Measurements from ENCODE around the gene SKAP1. TPM values are rescaled to one million over a fixed set of nuclear protein-coding genes. Genes with fewer than 3 reads are reported as not detected.

Gene SKAP1
- total and polyA plus RNA-seq, 9 donors = 0.30 to 6.0 (median 2.4) TPM; not detected in 1

GRCh38 chr17:48179071-48179945 is 250.7 kb downstream of the SKAP1 start:
- no peaks in the 10 kb centered on the region for H3K36me3 ChIP-seq
- H3K4me3 ChIP-seq = no peak overlapping the region
- TF ChIP-seq, protein P1, sequence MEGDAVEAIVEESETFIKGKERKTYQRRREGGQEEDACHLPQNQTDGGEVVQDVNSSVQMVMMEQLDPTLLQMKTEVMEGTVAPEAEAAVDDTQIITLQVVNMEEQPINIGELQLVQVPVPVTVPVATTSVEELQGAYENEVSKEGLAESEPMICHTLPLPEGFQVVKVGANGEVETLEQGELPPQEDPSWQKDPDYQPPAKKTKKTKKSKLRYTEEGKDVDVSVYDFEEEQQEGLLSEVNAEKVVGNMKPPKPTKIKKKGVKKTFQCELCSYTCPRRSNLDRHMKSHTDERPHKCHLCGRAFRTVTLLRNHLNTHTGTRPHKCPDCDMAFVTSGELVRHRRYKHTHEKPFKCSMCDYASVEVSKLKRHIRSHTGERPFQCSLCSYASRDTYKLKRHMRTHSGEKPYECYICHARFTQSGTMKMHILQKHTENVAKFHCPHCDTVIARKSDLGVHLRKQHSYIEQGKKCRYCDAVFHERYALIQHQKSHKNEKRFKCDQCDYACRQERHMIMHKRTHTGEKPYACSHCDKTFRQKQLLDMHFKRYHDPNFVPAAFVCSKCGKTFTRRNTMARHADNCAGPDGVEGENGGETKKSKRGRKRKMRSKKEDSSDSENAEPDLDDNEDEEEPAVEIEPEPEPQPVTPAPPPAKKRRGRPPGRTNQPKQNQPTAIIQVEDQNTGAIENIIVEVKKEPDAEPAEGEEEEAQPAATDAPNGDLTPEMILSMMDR (IDR thresholded peaks at IDR 0.05) = no peak
- TF ChIP-seq EP300 (IDR thresholded peaks at IDR 0.05) = no peak
- TF ChIP-seq POLR2A (IDR thresholded peaks at IDR 0.05) = no peak
- H3K4me1 ChIP-seq (ENCODE audit: insufficient read depth) = no peaks in the 10 kb centered on the region
- WGBS, 3 donors = 44 to 48% (median 45%) methylated on average over 4 of the region's 4 CpGs
- H3K27me3 ChIP-seq = no peaks in the 10 kb centered on the region
- DNase-seq = no peak
- no peaks in the 10 kb centered on the region for H3K9me3 ChIP-seq
- H3K27ac ChIP-seq = no peak overlapping the region
- intact Hi-C loops (cut with DNase I) = no loop called here

DNA sequence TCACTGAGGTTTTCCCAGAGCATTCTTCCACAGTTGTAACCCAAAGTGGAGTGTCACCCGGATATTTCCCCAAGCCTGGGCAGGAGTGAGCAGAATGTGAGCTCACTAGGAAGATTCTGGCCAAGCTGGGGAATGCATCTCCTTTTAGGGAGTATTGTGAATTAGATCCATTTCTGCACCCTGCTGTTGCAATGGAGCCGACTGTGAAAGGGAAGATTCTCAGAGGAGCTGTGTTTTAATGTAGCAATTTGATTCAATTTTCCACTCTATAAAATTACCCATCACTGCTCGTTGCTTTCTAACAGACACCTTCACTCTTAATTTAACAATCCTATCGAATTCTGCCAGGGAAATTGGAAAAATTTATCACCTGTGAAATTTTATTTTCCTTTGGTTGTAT is 251.7 kb downstream of the SKAP1 start:
- H3K36me3 ChIP-seq = no peaks in the 10 kb centered on the region
- no peaks in the 10 kb centered on the region for H3K27me3 ChIP-seq
- intact Hi-C loops (cut with DNase I) = no loop called here
- DNase-seq = no peak
- H3K4me3 ChIP-seq = no peak overlapping the region
- H3K27ac ChIP-seq = no peak overlapping the region
- TF ChIP-seq, protein P1 (IDR thresholded peaks at IDR 0.05) = no peak
- TF ChIP-seq POLR2A (IDR thresholded peaks at IDR 0.05) = no peak
- H3K4me1 ChIP-seq (ENCODE audit: insufficient read depth) = no peaks in the 10 kb centered on the region
- WGBS, 3 donors = 72 to 77% (median 75%) methylated on average over 4 of the region's 4 CpGs
- H3K9me3 ChIP-seq = no peaks in the 10 kb centered on the region

GRCh38 chr17:48177816-48178215 is 252.2 kb downstream of the SKAP1 start:
- Histone ChIP-seq H3K27ac (no peak overlapping the region), H3K9me3 (no peaks in the 10 kb centered on the region), H3K4me3 (no peak overlapping the region), H3K36me3 (no peaks in the 10 kb centered on the region), H3K27me3 (no peaks in the 10 kb centered on the region), H3K4me1 (ENCODE audit: insufficient read depth) (no peaks in the 10 kb centered on the region)
- intact Hi-C loops (cut with DNase I) = no loop called here
- 56 to 65% (median 61%) methylated on average over 1 of the region's 1 CpG for WGBS, 3 donors
- TF ChIP-seq, protein P1 (IDR thresholded peaks at IDR 0.05) = no peak
- TF ChIP-seq POLR2A (IDR thresholded peaks at IDR 0.05) = no peak
- no peak for TF ChIP-seq EP300 (IDR thresholded peaks at IDR 0.05)
- no peak for DNase-seq

- H3K4me3 ChIP-seq = no peak overlapping the region
- no peak overlapping the region for H3K27ac ChIP-seq
- WGBS, 3 donors = 72 to 83% (median 78%) methylated on average over 3 of the region's 3 CpGs
- no peaks in the 10 kb centered on the region for H3K4me1 ChIP-seq (ENCODE audit: insufficient read depth)
- no peaks in the 10 kb centered on the region for H3K9me3 ChIP-seq
- TF ChIP-seq, protein P1 (IDR thresholded peaks at IDR 0.05) = no peak
- TF ChIP-seq POLR2A (IDR thresholded peaks at IDR 0.05) = no peak
- no peak for TF ChIP-seq EP300 (IDR thresholded peaks at IDR 0.05)
- intact Hi-C loops (cut with DNase I) = no loop called here
- H3K27me3 ChIP-seq = no peaks in the 10 kb centered on the region
- DNase-seq = no peak
- H3K36me3 ChIP-seq = no peaks in the 10 kb centered on the region
Observed at GRCh38 chr17:48176471-48176855, 253.6 kb downstream of the SKAP1 start.

Data from ovary (tissue), 9 donors.